GM12872 (cell line): Measurements from ENCODE around the gene GRIA3.

Source experiments
- CTCF ChIP-seq: IDR thresholded peaks from 3 replicates; pipeline ENCODE4 v1.5.1; 2011; ENCODE audit warnings: low read depth, mild to moderate bottlenecking, low read length, moderate library complexity; ENCODE audit not compliant: insufficient read depth

The GRIA3 gene

DNA sequence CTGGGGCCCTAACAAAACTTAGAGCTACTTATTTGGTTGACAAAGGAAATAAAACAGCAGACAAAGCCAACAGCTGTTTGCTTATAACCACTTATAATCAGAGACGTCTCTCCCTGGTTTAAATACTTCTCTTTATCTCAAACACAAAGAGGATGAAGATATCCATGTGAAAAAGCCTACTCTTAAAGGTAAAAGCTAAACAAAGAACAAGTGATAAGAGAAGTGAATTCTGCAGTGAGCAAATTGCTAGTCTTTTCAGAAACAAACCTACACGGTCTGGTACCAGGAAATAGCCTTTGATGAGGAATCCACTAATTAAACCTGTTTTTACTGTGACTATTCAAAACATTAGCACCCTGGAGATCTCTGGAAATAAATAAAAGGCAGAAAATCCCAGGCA lies 46.7 kb downstream of the GRIA3 start:
- no peak for TF ChIP-seq CTCF

DNA sequence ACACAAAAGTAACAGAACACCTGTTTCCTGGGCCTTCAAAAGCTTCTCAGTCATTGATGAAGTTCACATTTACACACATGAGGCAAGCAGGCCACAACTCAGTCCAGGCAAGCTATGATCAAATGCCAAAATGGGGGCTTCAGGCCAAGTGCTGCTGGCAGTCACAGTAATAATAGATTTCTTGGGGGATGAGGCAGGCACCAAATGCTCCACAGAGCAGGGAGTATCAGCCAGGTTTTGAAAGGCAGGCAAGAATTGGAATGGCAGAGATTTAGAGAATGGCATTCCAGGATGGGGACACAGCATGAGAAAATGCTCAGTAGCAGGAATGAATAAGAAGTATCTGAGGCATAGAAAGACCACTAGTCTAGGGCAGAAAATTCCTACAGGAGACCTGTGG lies 52.8 kb downstream of the GRIA3 start:
- no peak for TF ChIP-seq CTCF

GRCh38 chrX:123237271-123237670 lies 53.2 kb downstream of the GRIA3 start:
- TF ChIP-seq CTCF: no peak

- no peak for TF ChIP-seq CTCF
Measured at GRCh38 chrX:123254457-123254856, 70.4 kb downstream of the GRIA3 start.

- no peak for TF ChIP-seq CTCF
Measured at GRCh38 chrX:123256378-123256777, 72.3 kb downstream of the GRIA3 start.

- TF ChIP-seq CTCF: no peak
Measured at GRCh38 chrX:123260920-123261418, 76.9 kb downstream of the GRIA3 start.

DNA sequence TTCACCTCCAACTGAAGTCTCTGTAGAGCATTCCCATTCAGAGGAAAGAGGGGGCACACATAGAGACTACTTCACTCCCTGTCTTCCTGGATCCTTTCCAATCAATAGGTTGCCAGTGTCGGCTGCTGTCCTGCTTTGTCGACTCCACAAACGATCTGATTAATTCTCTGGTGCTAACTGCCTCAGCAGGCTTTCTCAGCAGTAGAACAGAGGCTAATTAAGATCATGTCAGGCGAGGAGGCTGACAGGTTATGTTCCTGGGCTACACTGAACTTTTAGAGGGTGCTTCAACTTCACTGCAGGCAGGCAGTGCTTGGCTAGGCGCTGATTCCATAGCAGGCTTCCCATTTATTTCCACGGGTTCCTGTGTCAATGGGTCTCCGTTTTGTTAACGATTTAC lies 79.2 kb downstream of the GRIA3 start:
- no peak for TF ChIP-seq CTCF

DNA sequence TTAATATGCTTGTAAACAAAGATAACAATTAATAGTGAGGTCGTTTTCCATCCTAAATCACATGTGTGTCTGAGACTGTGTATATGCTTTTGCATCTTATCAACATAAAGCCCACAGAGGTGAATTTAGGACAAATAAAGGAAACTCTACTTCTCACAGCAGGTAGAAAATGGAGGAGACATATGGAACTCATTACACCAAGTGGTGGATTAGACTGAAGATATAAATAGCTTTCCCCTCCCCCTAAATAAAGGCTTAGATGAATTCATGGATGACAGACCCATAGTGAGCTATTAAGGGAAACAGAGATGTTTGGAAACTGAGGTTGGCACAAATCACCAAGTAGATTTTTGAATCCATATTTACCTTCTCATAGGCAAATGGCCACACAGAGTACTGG lies 79.7 kb downstream of the GRIA3 start:
- TF ChIP-seq CTCF: no peak
